Astrocyte of the hippocampus (primary cell): Measurements from ENCODE around the gene ASIC1.

Source experiments
- DNase-seq: peaks from one replicate; pipeline ENCODE4 v3.0.0; 2011; ENCODE audit warnings: low read depth, low spot score

ASIC1 gene

DNA sequence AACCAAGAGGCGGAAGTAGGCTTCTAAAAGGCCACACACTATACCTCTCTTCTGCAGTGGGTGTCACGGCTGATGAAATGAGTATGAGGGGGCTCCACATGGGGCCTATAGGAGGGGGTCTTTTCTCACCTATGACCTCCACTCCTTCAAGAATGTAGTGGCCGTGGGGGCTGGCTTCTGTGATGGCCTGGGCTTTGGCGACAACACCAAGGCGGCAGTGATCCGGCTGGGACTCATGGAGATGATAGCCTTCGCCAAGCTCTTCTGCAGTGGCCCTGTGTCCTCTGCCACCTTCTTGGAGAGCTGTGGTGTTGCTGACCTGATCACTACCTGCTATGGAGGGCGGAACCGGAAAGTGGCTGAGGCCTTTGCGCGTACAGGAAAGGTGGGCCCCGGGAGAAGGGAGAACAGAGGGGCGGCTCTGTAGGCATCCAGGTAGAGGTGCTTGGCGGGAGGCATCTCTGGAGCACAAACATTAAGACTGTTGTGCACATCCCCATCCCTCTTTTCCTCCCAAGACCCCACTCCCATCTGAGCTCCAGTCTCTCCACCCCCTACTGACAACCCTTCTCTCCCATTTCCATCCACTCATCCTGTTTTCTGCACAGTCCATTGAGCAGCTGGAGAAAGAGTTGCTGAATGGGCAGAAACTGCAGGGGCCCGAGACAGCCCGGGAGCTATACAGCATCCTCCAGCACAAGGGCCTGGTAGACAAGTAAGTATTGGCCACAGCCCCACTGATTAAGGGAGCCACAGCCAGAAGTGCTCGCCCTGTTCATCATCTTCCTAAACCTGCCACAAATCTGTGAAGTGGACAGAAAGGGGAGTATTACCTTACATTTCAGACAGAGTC is 50.2 kb downstream of the ASIC1 start:
- no peak for DNase-seq

GRCh38 chr12:50109319-50109718 is 51.9 kb downstream of the ASIC1 start:
- DNase-seq, result no peak

GRCh38 chr12:50110127-50110761 is 52.8 kb downstream of the ASIC1 start:
- DNase-seq, result no peak

GRCh38 chr12:50110762-50111351 is 53.5 kb downstream of the ASIC1 start:
- DNase-seq, result peak; percentile 21

DNA sequence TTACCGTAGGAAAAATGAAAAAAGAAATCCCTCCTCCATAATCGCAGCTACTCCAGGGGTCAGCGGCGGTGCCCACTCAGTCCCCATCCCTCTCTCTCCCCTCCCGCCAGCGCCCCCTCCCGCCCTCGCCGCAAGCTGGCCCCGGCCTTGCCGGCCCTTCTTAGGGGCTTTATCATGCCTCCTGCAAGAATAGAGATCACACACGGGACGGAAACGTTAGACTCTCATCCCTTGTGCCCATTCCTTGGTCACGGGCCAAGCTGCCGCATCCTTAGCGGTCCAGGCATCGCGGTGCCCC is 53.9 kb downstream of the ASIC1 start:
- no peak for DNase-seq

GRCh38 chr12:50111693-50112455 is 54.5 kb downstream of the ASIC1 start, which contains the start of gene COX14:
Gene COX14, plus strand, starts transcription at chr12:50112236. Its CDS starts 7,808 bp downstream, at chr12:50120044.
- DNase-seq, result peak; percentile 100

GRCh38 chr12:50112456-50113218 is 55.2 kb downstream of the ASIC1 start:
- no peak for DNase-seq

GRCh38 chr12:50117057-50117622 is 59.7 kb downstream of the ASIC1 start:
- DNase-seq, result no peak

- no peak for DNase-seq
Measured at GRCh38 chr12:50119387-50119786, 62.0 kb downstream of the ASIC1 start.

GRCh38 chr12:50120521-50120920 is 63.1 kb downstream of the ASIC1 start:
- DNase-seq, result no peak

DNA sequence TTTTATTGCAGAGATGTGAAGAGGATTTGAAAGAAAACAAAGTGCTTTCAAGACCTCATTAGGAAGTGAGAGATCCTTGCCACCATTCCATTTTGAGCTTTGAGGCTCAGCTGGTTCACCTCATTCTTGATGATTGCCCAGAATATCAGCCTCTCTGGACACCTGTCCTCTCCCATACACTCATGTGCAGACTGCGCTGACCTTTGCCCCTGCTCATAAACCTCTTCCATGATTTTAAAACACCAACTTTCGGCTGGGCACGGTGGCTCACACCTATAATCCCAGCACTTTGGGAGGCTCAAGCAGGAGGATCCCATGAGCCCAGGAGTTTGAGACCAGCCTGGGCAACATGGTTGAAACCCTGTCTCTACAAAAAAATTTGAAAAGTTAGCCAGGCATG is 63.6 kb downstream of the ASIC1 start:
- DNase-seq, result no peak

- no peak for DNase-seq
Measured at GRCh38 chr12:50121641-50122040, 64.2 kb downstream of the ASIC1 start.

DNA sequence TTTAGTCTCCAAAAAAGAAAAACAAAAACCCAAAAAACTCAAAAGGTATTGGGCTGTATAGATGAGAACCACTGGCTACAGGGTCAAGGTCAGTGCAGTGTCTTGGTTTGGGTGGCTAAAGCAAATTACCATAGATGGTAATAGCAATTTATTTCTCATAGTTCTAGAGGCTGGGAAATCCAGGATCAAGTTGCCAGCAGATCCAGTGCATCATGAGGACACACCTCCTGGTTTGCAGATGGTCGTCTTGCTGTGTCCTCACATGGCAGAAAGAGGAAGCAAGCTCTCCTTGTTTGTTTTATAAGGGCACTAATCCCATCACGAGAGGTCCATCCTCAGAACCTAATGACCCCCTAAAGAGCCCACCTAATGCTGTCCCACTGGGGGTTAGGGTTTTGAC is 65.8 kb downstream of the ASIC1 start:
- no peak for DNase-seq

DNA sequence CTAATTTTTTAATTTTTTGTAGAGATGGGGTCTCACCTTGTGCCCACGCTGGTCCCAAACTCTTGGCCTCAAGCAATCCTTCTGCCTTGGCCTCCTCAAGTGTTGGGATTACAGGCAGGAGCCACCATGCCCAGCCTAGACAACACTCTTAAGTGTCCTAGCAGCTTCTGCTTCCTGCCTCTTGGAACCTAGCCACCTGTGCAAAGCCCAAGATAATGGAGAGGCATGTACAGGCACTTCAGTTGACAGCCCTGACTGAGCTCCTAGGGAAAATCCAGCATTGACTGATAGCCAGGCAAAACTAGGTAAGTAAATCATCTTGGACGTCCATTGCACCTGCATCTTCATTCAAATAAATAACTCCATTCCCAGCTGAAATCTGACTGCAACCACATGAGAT is 70.2 kb downstream of the ASIC1 start:
- DNase-seq, result no peak

DNA sequence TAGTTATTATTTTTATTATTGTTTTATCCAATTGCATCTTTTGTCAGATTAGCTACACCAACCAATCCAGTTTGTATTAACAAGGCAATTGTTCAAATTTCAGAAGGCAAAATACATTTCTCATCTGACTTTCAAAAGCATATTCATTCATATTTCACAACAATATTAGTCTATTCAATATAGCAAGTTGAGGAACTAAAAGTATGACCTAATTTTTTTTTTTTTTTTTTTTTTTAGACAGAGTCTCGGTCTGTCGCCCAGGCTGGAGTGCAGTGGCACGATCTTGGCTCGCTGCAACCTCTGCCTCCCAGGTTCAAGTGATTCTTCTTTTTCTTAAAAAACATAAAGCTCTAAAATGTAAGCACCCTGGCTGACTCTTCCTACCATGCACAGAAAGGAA is 71.9 kb downstream of the ASIC1 start:
- DNase-seq, result no peak

DNA sequence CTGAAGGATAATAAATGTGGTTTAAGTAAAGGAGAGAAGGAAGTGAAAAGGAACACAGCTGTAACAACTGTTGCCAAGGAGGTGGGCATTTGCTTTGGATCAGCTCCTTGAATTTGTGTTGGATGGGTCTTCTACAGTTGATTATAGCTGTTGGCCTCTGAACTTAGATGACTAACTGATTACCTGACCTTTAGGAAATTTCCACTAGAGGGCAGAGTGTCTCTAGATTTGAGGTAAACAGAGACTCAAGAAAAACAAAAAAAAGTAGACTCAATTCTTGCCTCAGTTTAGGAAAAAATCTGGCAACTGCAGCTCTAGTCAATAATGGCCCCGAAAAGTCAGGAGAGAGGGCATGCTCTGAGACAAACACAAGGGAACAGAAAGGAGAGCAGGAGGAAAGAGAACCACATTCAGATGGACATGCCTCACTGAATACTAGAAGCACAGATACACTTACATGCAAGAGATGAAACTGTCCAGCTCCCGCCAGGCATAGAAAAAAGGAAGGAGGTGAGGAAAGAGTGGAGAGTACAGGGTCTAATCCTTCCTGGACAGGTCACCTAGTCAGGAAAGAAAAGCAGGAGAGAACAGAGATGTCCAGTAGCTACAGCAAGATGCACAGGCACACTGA is 75.2 kb downstream of the ASIC1 start:
- peak; percentile 54 for DNase-seq
